RWPE2 (cell line): Measurements from ENCODE around the gene ZGPAT.
A peak's percentile ranks its signal among the peaks of the same experiment; 100 is the strongest.

Experiments used
- ATAC-seq: fragments of 200-7000 bp; cut with Tn5 transposase; 3 replicates; pipeline ENCODE4 v1.9.1; 2021; ENCODE audit warnings: low read depth
- DNase-seq: peaks from one replicate; pipeline ENCODE4 v3.0.0-alpha.2; 2020; ENCODE audit warnings: low spot score
- H3K27ac ChIP-seq: fragments of 450-650 bp; 2 replicates; pipeline ENCODE4 v1.5.1; 2017; ENCODE audit warnings: mild to moderate bottlenecking; ENCODE audit not compliant: poor library complexity, severe bottlenecking
- H3K27me3 ChIP-seq: fragments of 250-450 bp; sonication (Bioruptor Pico); 2 replicates; pipeline ENCODE4 v1.5.1; 2021; ENCODE audit warnings: mild to moderate bottlenecking, moderate library complexity; ENCODE audit not compliant: insufficient read depth, poor library complexity, severe bottlenecking
- H3K36me3 ChIP-seq: fragments of 250-450 bp; sonication (Bioruptor Pico); 2 replicates; pipeline ENCODE4 v1.5.1; 2020; ENCODE audit warnings: low read depth, mild to moderate bottlenecking, moderate library complexity
- H3K4me1 ChIP-seq: fragments of 250-450 bp; sonication (Bioruptor Pico); 2 replicates; pipeline ENCODE4 v1.5.1; 2021; ENCODE audit warnings: mild to moderate bottlenecking, moderate library complexity; ENCODE audit not compliant: insufficient read depth, poor library complexity, severe bottlenecking
- H3K4me3 ChIP-seq: fragments of 250-450 bp; sonication (Bioruptor Pico); 2 replicates; pipeline ENCODE4 v1.5.1; 2021; ENCODE audit warnings: mild to moderate bottlenecking, moderate library complexity; ENCODE audit not compliant: severe bottlenecking
- H3K9me3 ChIP-seq: fragments of 250-450 bp; sonication (Bioruptor Pico); 2 replicates; pipeline ENCODE4 v1.5.1; 2021; ENCODE audit warnings: mild to moderate bottlenecking, moderate library complexity; ENCODE audit not compliant: severe bottlenecking
- CTCF ChIP-seq: fragments of 450-650 bp; IDR thresholded peaks from one replicate; pipeline ENCODE4 v1.5.1; 2017; ENCODE audit warnings: mild to moderate bottlenecking, moderate library complexity; ENCODE audit not compliant: poor library complexity, severe bottlenecking

ZGPAT gene

GRCh38 chr20:63733117-63733516 is 25.3 kb downstream of the ZGPAT start:
- ATAC-seq (no peak), DNase-seq (peak; percentile 87)
- no peak overlapping the region for H3K27ac ChIP-seq
- no peaks in the 10 kb centered on the region for H3K27me3 ChIP-seq
- no peaks in the 10 kb centered on the region for H3K9me3 ChIP-seq
- peaks cover 51% of the 10 kb centered on the region for H3K36me3 ChIP-seq
- H3K4me1 ChIP-seq: no peaks in the 10 kb centered on the region
- TF ChIP-seq CTCF: no peak
- no peak overlapping the region for H3K4me3 ChIP-seq

- Histone ChIP-seq H3K27me3 (no peaks in the 10 kb centered on the region), H3K4me3 (no peak overlapping the region), H3K4me1 (no peaks in the 10 kb centered on the region), H3K27ac (no peak overlapping the region), H3K9me3 (no peaks in the 10 kb centered on the region), H3K36me3 (peaks cover 48% of the 10 kb centered on the region)
- DNase-seq: peak; percentile 84
- TF ChIP-seq CTCF: no peak
- ATAC-seq: no peak
These were observed 25.8 kb downstream of the ZGPAT start for GRCh38 chr20:63733579-63734081.

GRCh38 chr20:63734111-63734945 is 26.5 kb downstream of the ZGPAT start:
- DNase-seq: peak; percentile 84
- H3K4me1 ChIP-seq: no peaks in the 10 kb centered on the region
- no peaks in the 10 kb centered on the region for H3K27me3 ChIP-seq
- no peak overlapping the region for H3K27ac ChIP-seq
- no peaks in the 10 kb centered on the region for H3K9me3 ChIP-seq
- TF ChIP-seq CTCF: no peak
- H3K36me3 ChIP-seq: peaks cover 44% of the 10 kb centered on the region
- H3K4me3 ChIP-seq: no peak overlapping the region
- no peak for ATAC-seq

- no peak overlapping the region for H3K27ac ChIP-seq
- no peaks in the 10 kb centered on the region for H3K4me1 ChIP-seq
- peaks cover 37% of the 10 kb centered on the region for H3K36me3 ChIP-seq
- DNase-seq (peak; percentile 91), ATAC-seq (no peak)
- H3K4me3 ChIP-seq: no peak overlapping the region
- H3K27me3 ChIP-seq: no peaks in the 10 kb centered on the region
- H3K9me3 ChIP-seq: no peaks in the 10 kb centered on the region
- no peak for TF ChIP-seq CTCF
These were observed 27.4 kb downstream of the ZGPAT start for GRCh38 chr20:63734946-63735858.
